ENCODE results near the gene NPY5R. TPM values are rescaled to one million over a fixed set of nuclear protein-coding genes. Genes with fewer than 3 reads are reported as not detected.

NPY5R gene
- total RNA-seq, 2 donors from 2014 or later, result not detected

DNA sequence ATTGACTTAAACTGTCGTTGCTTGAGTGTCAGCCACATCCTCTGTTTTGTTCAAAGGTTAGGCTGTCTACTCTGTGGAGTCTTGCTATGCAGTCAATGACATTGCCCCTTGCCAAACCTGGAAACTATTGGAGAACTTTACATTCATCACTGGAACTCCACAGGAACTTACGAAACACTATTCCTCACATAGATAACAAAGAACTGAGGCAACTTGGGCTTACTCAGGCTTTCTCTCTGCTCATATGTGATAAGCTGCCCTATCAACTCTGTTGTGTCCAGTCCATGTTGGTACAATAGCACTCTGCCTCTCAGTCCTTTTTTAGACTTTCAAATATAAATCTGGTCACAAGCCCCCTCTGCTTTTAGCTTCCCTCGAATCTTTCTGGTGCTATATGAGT lies 9.4 kb downstream of the NPY5R start:
- no peak overlapping the region for H3K27ac Mint-ChIP-seq
- DNase-seq (ENCODE audit: low spot score) (no peak), ATAC-seq (no peak)

DNA sequence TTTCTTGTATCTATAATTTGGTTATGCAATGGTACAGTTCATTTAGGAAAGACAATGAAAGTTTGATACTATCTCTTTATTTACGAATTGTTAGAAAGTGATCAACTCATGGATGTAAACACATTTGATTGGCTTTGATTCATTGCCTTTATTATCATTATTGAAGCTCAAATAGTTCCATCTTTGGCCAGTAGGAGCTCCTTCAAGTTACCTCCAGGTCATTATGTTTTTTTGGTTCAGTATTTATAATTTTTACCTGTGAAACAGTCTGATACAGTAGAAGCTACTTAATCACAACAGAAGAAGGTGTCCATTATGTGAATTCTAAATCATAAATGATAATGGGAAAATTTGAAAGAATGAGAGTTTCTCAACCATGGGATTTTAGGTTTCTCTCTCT lies 12.4 kb downstream of the NPY5R start:
- Mint-ChIP-seq H3K4me1 (ENCODE audit: low read depth in 2 of 2) (no peaks in the 10 kb centered on the region), H3K27ac (no peak overlapping the region), H3K4me3 (no peak overlapping the region), H3K9me3 (no peaks in the 10 kb centered on the region), H3K36me3 (no peaks in the 10 kb centered on the region), H3K27me3 (no peaks in the 10 kb centered on the region)
- DNase-seq (ENCODE audit: low spot score), result no peak
- ATAC-seq, result no peak

More for the DNA sequence above, 9.4 kb downstream of the NPY5R start:
- Mint-ChIP-seq H3K9me3 (peaks cover 2% of the 10 kb centered on the region), H3K27me3 (no peaks in the 10 kb centered on the region), H3K36me3 (no peaks in the 10 kb centered on the region), H3K4me1 (ENCODE audit: low read depth in 2 of 2) (no peaks in the 10 kb centered on the region), H3K4me3 (no peak overlapping the region)

DNA sequence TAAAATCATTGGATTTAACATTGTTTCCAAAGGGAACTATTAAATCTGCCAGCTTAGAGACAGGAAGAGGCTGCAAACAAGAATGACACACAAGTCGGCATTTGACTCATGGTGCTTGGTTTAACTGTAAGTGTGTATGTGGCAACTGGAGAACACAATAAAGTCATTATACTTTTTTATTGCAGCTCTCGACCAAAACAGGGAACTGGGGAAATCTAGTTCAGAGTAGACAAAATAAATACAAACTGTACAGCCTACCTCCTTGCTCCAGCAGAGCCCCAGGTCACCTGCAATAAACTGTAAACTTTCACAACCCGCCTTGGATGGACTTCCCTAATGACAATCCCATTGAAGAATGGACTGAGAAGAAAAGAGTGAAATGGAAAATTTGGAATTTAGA lies 24.0 kb downstream of the NPY5R start:
- Mint-ChIP-seq H3K9me3 (peaks cover 3% of the 10 kb centered on the region), H3K27ac (no peak overlapping the region), H3K4me1 (ENCODE audit: low read depth in 2 of 2) (no peaks in the 10 kb centered on the region), H3K27me3 (no peaks in the 10 kb centered on the region), H3K36me3 (no peaks in the 10 kb centered on the region), H3K4me3 (no peak overlapping the region)
- ATAC-seq, result no peak
- DNase-seq (ENCODE audit: low spot score), result no peak

DNA sequence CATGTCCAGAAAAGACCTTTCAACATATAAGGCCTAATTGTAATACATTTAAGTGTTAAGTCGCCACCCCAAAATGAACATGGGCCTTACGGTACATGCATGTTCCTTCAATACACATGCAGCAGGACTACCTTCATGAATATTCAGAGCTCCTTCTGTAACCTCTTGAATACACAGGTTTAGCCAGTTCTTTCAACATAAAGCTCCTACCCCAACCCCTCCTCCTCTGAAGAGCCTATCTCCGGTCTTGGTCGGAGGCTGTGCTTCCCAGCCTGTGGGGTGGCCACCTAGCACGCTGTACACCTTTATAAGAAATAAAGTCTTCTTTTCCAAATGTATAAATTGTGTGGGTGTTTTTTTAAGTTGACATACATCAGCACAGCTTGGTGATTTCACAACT lies 28.3 kb downstream of the NPY5R start:
- Mint-ChIP-seq H3K27ac (no peak overlapping the region), H3K27me3 (no peaks in the 10 kb centered on the region), H3K4me3 (no peak overlapping the region), H3K36me3 (no peaks in the 10 kb centered on the region), H3K9me3 (no peaks in the 10 kb centered on the region), H3K4me1 (ENCODE audit: low read depth in 2 of 2) (no peaks in the 10 kb centered on the region)
- ATAC-seq (no peak), DNase-seq (ENCODE audit: low spot score) (no peak)

DNA sequence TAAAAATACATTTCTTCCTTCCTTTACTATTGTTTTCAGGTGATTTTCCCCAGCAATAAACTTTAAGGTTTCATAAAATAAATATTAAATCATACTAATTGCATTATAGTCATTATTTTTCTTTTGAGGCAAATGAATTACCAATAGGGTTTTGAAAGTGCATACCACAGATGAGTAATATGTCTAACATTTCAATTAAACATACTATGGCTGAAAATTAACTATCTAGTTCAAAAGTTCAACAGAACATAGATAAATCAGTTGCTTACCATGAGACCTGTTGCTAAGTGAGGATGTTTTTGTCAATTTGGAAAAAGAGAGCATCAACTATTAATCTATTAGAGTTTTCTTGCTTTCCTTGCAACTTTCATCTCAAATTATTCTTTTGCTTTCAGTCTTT lies 35.0 kb downstream of the NPY5R start:
- no peak for ATAC-seq

DNA sequence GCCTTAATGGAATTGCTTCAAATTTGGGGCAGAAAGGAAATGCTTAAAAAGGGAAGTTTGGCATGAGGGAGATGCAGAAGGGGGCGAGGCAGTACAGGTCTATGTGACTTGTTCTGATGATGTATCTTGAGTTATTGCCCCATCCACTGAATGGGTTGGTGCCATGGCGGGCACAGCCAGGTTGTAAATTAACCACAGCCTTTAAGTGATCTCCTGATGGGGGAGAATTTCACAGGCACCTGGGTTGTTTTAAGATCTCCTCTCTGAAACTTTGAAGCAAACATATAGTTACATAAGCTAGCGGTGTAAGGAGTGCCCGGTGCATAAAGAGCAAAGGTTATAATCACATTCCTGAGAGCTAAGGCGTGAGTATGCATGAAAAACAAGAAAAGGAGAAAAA lies 37.0 kb downstream of the NPY5R start:
- Mint-ChIP-seq H3K4me3 (no peak overlapping the region), H3K27ac (no peak overlapping the region), H3K4me1 (ENCODE audit: low read depth in 2 of 2) (no peaks in the 10 kb centered on the region), H3K9me3 (no peaks in the 10 kb centered on the region), H3K27me3 (no peaks in the 10 kb centered on the region), H3K36me3 (no peaks in the 10 kb centered on the region)
- no peak for ATAC-seq
- no peak for DNase-seq (ENCODE audit: low spot score)

More for the DNA sequence above, 35.0 kb downstream of the NPY5R start:
- H3K9me3 Mint-ChIP-seq, result no peaks in the 10 kb centered on the region
- no peak overlapping the region for H3K27ac Mint-ChIP-seq
- H3K27me3 Mint-ChIP-seq, result no peaks in the 10 kb centered on the region
- no peaks in the 10 kb centered on the region for H3K36me3 Mint-ChIP-seq
- H3K4me1 Mint-ChIP-seq (ENCODE audit: low read depth in 2 of 2), result no peaks in the 10 kb centered on the region
- H3K4me3 Mint-ChIP-seq, result no peak overlapping the region
- no peak for DNase-seq (ENCODE audit: low spot score)

DNA sequence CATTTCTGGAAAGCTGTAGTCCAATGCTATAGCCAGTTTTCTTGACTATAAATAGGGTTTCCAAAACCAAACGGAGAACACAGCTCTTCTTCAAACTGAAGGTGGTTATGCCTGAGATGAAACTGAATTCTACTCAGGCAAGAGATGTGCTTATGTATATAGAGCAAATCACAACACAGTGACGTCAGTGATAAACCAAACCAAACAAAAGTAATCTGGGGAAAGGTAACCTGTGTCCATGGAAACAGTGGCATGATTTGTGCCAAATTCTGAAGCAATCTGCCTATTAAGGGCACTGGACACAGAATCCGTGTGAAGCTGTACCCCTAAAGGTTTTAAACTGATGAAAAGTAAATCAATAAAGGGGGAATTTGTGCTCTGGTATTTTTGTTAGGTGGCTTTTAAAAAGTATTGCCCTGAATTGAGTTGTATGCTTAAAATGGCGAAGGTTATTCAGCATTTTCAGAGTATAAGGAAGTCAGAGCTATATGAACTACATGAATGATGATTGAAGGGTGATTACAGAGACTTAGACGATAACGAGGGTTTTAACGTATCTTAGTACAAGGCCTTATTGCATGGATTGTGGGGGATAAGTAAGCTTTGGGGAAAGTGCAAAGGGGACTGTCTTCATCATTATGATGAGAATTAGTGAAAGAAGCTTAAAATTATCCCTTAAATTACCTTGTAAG lies 38.6 kb downstream of the NPY5R start:
- no peak overlapping the region for H3K4me3 Mint-ChIP-seq
- no peaks in the 10 kb centered on the region for H3K27me3 Mint-ChIP-seq
- H3K27ac Mint-ChIP-seq, result no peak overlapping the region
- H3K36me3 Mint-ChIP-seq, result no peaks in the 10 kb centered on the region
- H3K4me1 Mint-ChIP-seq (ENCODE audit: low read depth in 2 of 2), result no peaks in the 10 kb centered on the region
- DNase-seq (ENCODE audit: low spot score) (no peak), ATAC-seq (no peak)
- H3K9me3 Mint-ChIP-seq, result peaks cover 4% of the 10 kb centered on the region

DNA sequence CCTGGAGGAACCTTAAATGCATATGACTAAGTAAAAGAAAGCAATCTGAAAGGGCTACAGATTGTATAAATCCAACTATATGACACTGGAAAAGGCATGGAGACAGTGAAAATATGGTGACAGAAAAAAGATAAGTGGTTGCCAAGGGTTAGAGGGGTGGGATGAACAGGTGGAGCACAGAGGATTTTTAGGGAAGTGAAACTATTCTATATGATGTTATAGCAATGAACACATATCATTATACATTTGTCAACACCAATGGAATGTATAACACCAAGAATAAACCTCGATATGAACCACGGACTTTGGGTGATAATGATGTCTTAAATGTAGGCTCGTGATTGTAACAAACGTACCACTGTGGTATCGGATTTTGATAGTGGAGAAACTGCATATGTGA lies 40.7 kb downstream of the NPY5R start:
- Mint-ChIP-seq H3K27ac (no peak overlapping the region), H3K4me3 (no peak overlapping the region), H3K4me1 (ENCODE audit: low read depth in 2 of 2) (no peaks in the 10 kb centered on the region), H3K36me3 (no peaks in the 10 kb centered on the region), H3K9me3 (peaks cover 4% of the 10 kb centered on the region), H3K27me3 (no peaks in the 10 kb centered on the region)
- DNase-seq (ENCODE audit: low spot score) (no peak), ATAC-seq (no peak)

DNA sequence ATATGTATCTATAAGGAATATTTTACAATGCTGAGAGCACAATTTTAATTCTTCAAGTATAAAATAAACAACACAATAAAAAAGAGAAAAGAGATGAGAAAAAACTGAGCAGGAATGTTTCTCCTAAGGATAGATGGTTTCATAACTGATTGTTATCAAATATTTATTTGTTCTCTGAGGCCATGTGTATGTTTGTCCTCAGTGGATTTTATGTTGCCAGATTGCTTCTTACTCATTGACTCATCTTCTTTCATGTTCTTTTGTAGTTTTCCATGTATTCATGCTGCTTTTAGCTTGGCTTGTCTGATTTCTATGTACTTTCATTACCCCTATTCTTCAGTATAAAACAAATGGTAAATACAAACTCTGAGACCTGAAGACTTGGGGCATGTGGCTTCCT lies 41.2 kb downstream of the NPY5R start:
- Mint-ChIP-seq H3K36me3 (no peaks in the 10 kb centered on the region), H3K27ac (no peak overlapping the region), H3K4me1 (ENCODE audit: low read depth in 2 of 2) (no peaks in the 10 kb centered on the region), H3K27me3 (no peaks in the 10 kb centered on the region), H3K4me3 (no peak overlapping the region), H3K9me3 (peaks cover 4% of the 10 kb centered on the region)
- DNase-seq (ENCODE audit: low spot score) (no peak), ATAC-seq (no peak)

DNA sequence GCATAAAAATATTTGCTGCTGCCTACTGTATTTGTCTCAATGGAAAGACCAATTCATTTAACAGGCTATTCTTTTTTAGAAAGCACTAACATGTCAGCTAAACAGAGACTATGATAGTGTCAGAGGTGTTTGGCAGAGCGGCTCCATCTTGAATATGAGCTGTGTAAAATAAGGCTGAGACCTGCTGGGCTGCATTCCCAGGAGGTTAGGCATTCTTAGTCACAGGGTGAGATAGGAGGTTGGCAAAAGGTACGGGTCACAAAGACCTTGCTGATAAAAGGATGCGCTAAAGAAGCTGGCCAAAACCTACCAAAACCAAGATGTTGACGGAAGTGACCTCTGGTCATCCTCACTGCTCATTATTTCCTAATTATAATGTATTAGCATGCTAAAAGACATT lies 41.8 kb downstream of the NPY5R start:
- H3K4me1 Mint-ChIP-seq (ENCODE audit: low read depth in 2 of 2), result no peaks in the 10 kb centered on the region
- no peaks in the 10 kb centered on the region for H3K27me3 Mint-ChIP-seq
- no peaks in the 10 kb centered on the region for H3K36me3 Mint-ChIP-seq
- H3K4me3 Mint-ChIP-seq, result no peak overlapping the region
- H3K27ac Mint-ChIP-seq, result no peak overlapping the region
- ATAC-seq (no peak), DNase-seq (ENCODE audit: low spot score) (no peak)
- peaks cover 4% of the 10 kb centered on the region for H3K9me3 Mint-ChIP-seq

DNA sequence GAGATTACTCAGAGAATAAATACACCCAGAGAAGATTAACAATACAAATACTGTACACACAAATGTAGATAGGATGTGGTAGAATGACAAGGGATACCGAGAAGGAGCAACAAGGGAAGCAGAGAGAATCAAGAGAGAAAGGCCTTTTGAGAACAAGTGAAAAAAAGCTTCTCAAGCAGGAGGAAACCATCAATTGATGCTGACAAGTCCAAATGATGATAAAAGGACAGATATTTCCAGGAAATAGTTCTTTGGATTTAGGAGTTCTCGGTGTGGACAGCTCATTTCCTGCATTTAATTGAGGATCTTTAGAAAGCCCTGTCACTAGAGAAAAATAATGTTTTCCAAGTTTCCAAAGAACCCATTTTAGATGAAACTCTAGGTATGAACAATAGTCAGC lies 48.1 kb downstream of the NPY5R start:
- no peaks in the 10 kb centered on the region for H3K9me3 Mint-ChIP-seq
- no peak overlapping the region for H3K27ac Mint-ChIP-seq
- no peaks in the 10 kb centered on the region for H3K4me1 Mint-ChIP-seq (ENCODE audit: low read depth in 2 of 2)
- H3K4me3 Mint-ChIP-seq, result no peak overlapping the region
- DNase-seq (ENCODE audit: low spot score) (no peak), ATAC-seq (no peak)
- H3K27me3 Mint-ChIP-seq, result peaks cover 0 to 11% of the 10 kb centered on the region in 2 donors
- no peaks in the 10 kb centered on the region for H3K36me3 Mint-ChIP-seq

DNA sequence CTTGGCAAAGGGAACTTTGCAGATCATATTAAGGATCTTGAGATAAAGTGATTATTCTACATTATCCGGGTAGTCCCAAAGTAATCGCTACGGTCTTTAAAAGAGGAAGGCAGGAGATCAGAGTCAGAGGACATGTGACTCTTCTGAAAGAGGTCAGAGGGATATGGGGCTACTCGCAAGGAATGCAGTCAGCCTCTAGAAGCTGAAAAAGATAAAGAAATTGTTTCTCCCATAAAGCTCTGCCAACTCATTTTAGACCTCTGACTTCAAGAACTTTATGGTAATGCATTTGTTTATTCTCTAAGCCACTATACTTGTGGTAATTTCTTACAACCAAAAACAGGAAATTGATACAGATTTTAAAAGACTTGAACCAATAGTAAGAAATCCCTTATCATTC lies 48.6 kb downstream of the NPY5R start:
- no peak overlapping the region for H3K27ac Mint-ChIP-seq

DNA sequence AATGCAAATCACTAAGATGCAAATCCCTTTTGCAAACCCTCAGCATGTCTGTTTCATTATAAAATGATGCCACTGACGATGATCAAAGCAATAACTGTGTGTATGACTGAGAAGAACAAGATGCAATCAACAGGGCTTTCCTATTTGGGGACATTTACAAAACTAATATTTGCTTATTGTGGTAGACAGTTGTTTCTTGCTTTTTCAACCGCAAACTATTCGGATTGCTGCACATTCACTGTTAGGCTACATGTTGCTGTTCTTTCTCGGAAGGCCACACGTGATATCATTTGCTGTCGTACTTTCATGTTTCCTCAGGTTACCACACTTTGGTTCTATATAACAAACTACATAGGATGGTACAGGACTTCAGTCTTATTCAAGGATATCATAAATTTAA lies 49.8 kb downstream of the NPY5R start:
- Mint-ChIP-seq H3K4me1 (ENCODE audit: low read depth in 2 of 2) (no peaks in the 10 kb centered on the region), H3K27ac (no peak overlapping the region), H3K9me3 (no peaks in the 10 kb centered on the region), H3K4me3 (no peak overlapping the region), H3K27me3 (peaks cover 0 to 11% of the 10 kb centered on the region in 2 donors), H3K36me3 (no peaks in the 10 kb centered on the region)
- DNase-seq (ENCODE audit: low spot score) (no peak), ATAC-seq (no peak)

More for the DNA sequence above, 48.6 kb downstream of the NPY5R start:
- no peak overlapping the region for H3K4me3 Mint-ChIP-seq
- DNase-seq (ENCODE audit: low spot score) (no peak), ATAC-seq (no peak)
- no peaks in the 10 kb centered on the region for H3K4me1 Mint-ChIP-seq (ENCODE audit: low read depth in 2 of 2)
- peaks cover 0 to 11% of the 10 kb centered on the region in 2 donors for H3K27me3 Mint-ChIP-seq
- no peaks in the 10 kb centered on the region for H3K9me3 Mint-ChIP-seq
- H3K36me3 Mint-ChIP-seq, result no peaks in the 10 kb centered on the region

DNA sequence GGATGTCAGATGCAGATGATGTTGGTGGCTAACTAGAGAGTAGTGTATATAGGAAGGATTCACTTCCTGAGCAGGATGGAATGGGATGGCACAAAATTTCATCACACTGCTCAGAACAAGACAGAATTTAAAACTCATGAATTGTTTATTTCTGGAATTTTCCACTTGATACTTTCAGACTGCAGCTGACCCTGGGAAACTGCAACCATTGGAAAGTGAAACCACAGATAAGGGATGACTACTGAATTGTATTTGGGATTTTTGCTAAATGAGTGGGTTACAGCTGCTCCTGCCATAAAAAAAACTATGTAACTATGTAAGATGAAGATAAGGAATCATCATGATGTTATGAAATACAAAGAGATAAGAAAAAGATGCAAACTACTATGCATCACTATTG lies 51.4 kb downstream of the NPY5R start:
- DNase-seq (ENCODE audit: low spot score) (no peak), ATAC-seq (no peak)
- no peaks in the 10 kb centered on the region for H3K36me3 Mint-ChIP-seq
- peaks cover 3% of the 10 kb centered on the region for H3K9me3 Mint-ChIP-seq
- no peaks in the 10 kb centered on the region for H3K4me1 Mint-ChIP-seq (ENCODE audit: low read depth in 2 of 2)
- no peak overlapping the region for H3K27ac Mint-ChIP-seq
- H3K4me3 Mint-ChIP-seq, result no peak overlapping the region
- peaks cover 0 to 11% of the 10 kb centered on the region in 2 donors for H3K27me3 Mint-ChIP-seq

DNA sequence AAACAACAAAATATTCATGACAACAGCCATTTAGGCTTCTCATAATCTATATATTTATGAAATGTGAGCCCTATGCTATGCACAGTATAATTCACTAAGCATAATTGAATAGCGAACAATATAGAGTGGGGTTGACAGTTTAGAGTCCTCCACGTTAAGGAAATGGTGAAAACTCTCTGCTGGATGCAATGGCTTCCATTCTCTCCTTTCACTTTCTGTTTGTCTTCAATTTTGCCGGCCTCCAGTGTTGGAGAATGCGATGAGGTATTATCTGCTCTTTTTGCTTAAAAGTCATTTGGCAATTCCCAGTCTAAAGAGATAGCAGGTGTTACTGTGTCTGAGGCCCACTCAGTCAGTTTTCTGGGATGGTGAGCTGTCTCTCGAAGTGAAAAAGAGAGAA lies 52.1 kb downstream of the NPY5R start:
- no peak for ATAC-seq
- Mint-ChIP-seq H3K9me3 (peaks cover 3% of the 10 kb centered on the region), H3K27ac (no peak overlapping the region), H3K4me3 (no peak overlapping the region), H3K27me3 (peaks cover 0 to 9% of the 10 kb centered on the region in 2 donors), H3K4me1 (ENCODE audit: low read depth in 2 of 2) (no peaks in the 10 kb centered on the region), H3K36me3 (no peaks in the 10 kb centered on the region)
- DNase-seq (ENCODE audit: low spot score), result no peak
